ENCODE results near the gene PHGDH. TPM values are rescaled to one million over a fixed set of nuclear protein-coding genes. Genes with fewer than 3 reads are reported as not detected.

Gene PHGDH
- total RNA-seq, 1 experiment from 2014 or later, result 82.0 TPM

GRCh38 chr1:119697598-119697997 is 14.1 kb upstream of the PHGDH start:
- H3K36me3 ChIP-seq (ENCODE audit: control insufficient read depth, insufficient read depth, low read length), result no peaks in the 10 kb centered on the region
- DNase-seq (ENCODE audit: low read depth, low spot score) (no peak), ATAC-seq (no peak)
- TF ChIP-seq, protein P1, sequence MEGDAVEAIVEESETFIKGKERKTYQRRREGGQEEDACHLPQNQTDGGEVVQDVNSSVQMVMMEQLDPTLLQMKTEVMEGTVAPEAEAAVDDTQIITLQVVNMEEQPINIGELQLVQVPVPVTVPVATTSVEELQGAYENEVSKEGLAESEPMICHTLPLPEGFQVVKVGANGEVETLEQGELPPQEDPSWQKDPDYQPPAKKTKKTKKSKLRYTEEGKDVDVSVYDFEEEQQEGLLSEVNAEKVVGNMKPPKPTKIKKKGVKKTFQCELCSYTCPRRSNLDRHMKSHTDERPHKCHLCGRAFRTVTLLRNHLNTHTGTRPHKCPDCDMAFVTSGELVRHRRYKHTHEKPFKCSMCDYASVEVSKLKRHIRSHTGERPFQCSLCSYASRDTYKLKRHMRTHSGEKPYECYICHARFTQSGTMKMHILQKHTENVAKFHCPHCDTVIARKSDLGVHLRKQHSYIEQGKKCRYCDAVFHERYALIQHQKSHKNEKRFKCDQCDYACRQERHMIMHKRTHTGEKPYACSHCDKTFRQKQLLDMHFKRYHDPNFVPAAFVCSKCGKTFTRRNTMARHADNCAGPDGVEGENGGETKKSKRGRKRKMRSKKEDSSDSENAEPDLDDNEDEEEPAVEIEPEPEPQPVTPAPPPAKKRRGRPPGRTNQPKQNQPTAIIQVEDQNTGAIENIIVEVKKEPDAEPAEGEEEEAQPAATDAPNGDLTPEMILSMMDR (IDR thresholded peaks at IDR 0.05), result no peak
- TF ChIP-seq SIN3A (IDR thresholded peaks at IDR 0.05; ENCODE audit: borderline replicate concordance, insufficient read depth, low read depth, low read length) (no peak), REST (IDR thresholded peaks at IDR 0.05; ENCODE audit: insufficient read depth in 1 of 2, low read depth in 2 of 2, low read length in 1 of 2) (no peak), POLR2AphosphoS5 (IDR thresholded peaks at IDR 0.05; ENCODE audit: low read depth, low read length) (no peak), TCF7L2 (IDR thresholded peaks at IDR 0.05; ENCODE audit: low read depth, low read length) (no peak)
- no peak overlapping the region for H3K27ac ChIP-seq (ENCODE audit: low read length)
- in situ Hi-C loops (cut with HindIII; ENCODE audit: low pct_unique_long_range_greater_than_20kb, low sequenced_read_pairs), result no loop called here
- ChIA-PET POLR2A (no interaction called here), CTCF (no interaction called here)
- no TSS peak for BruUV-seq (replicated peaks)
- no peaks in the 10 kb centered on the region for H3K4me1 ChIP-seq (ENCODE audit: control insufficient read depth, insufficient read depth, low read length)
- intact Hi-C loops (cut with micrococcal nuclease; ENCODE audit: unreplicated experiment), result no loop called here
- H3K27me3 ChIP-seq (ENCODE audit: control insufficient read depth, insufficient read depth, low read length), result peaks cover 6% of the 10 kb centered on the region
- H3K4me3 ChIP-seq (ENCODE audit: low read depth in 2 of 2, low read length in 2 of 2), result no peak overlapping the region
- H3K9me3 ChIP-seq (ENCODE audit: control insufficient read depth, insufficient read depth, low read depth, low read length), result no peaks in the 10 kb centered on the region

- TF ChIP-seq SIN3A (IDR thresholded peaks at IDR 0.05; ENCODE audit: borderline replicate concordance, insufficient read depth, low read depth, low read length) (no peak), TCF7L2 (IDR thresholded peaks at IDR 0.05; ENCODE audit: low read depth, low read length) (no peak), REST (IDR thresholded peaks at IDR 0.05; ENCODE audit: insufficient read depth in 1 of 2, low read depth in 2 of 2, low read length in 1 of 2) (no peak), POLR2AphosphoS5 (IDR thresholded peaks at IDR 0.05; ENCODE audit: low read depth, low read length) (no peak)
- TF ChIP-seq, protein P1 (IDR thresholded peaks at IDR 0.05), result no peak
- Histone ChIP-seq H3K36me3 (ENCODE audit: control insufficient read depth, insufficient read depth, low read length) (no peaks in the 10 kb centered on the region), H3K4me3 (ENCODE audit: low read depth in 2 of 2, low read length in 2 of 2) (no peak overlapping the region), H3K27me3 (ENCODE audit: control insufficient read depth, insufficient read depth, low read length) (peaks cover 15% of the 10 kb centered on the region), H3K9me3 (ENCODE audit: control insufficient read depth, insufficient read depth, low read depth, low read length) (no peaks in the 10 kb centered on the region; the same call in 1 of the 2 replicates), H3K4me1 (ENCODE audit: control insufficient read depth, insufficient read depth, low read length) (no peaks in the 10 kb centered on the region), H3K27ac (ENCODE audit: low read length) (no peak overlapping the region)
- ATAC-seq (no peak), DNase-seq (ENCODE audit: low read depth, low spot score) (no peak)
- in situ Hi-C loops (cut with HindIII; ENCODE audit: low pct_unique_long_range_greater_than_20kb, low sequenced_read_pairs) (no loop called here), intact Hi-C loops (cut with micrococcal nuclease; ENCODE audit: unreplicated experiment) (no loop called here)
- ChIA-PET CTCF (no interaction called here), POLR2A (no interaction called here)
- BruUV-seq (replicated peaks), result no TSS peak
These were observed 11.4 kb upstream of the PHGDH start for GRCh38 chr1:119700326-119700725.
